GM23248 (cell line): Measurements from ENCODE around the gene PAOX.
"Not testable (repeated sequence)": the region's sequence is repeated elsewhere in the genome, so short reads cannot be mapped to it uniquely, and the experiment has no call there.

Experiments
- EZH2 ChIP-seq: fragments of 200-600 bp; sonication (generic); IDR thresholded peaks from 2 replicates; pipeline ENCODE4 v1.6.1; 2018; ENCODE audit warnings: antibody characterized with exemption, mild to moderate bottlenecking; ENCODE audit not compliant: insufficient read depth, poor library complexity, severe bottlenecking
- EZH2phosphoT487 ChIP-seq: fragments of 200-600 bp; sonication (generic); IDR thresholded peaks from 2 replicates; pipeline ENCODE4 v1.6.1; 2018; ENCODE audit warnings: antibody characterized with exemption, moderate library complexity, mild to moderate bottlenecking, low read depth; ENCODE audit not compliant: insufficient read depth

DNA sequence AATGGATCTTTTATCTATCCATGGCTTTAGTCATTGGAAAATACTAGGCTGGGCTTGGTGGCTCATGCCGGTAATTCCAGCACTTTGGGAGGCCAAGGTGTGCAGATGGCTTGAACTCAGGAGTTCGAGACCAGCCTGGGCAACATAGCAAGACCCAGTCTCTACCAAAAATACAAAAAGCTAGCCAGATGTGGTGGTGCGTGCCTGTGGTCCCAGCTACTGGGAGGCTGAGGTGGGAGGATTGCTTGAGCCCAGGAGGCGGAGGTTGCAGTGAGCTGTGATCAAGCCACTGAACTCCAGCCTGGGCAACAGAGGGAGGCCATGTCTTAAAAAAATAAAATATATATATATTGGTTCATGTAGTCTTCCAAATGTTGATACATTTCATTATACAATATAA lies 7.9 kb downstream of the PAOX start:
- TF ChIP-seq EZH2phosphoT487, EZH2: not testable (repeated sequence)
